GM12891 (cell line): ENCODE measurements around the gene ZBED3.

ENCODE experiments used
- POLR2A ChIP-seq: IDR thresholded peaks from 2 replicates; pipeline ENCODE4 v1.6.1; 2011; ENCODE audit warnings: low read depth, low read length, control low read depth
- POLR2AphosphoS5 ChIP-seq: IDR thresholded peaks from 2 replicates; pipeline ENCODE4 v1.6.1; 2011; ENCODE audit warnings: low read depth, low read length, control low read depth
- POU2F2 ChIP-seq: IDR thresholded peaks from 2 replicates; pipeline ENCODE4 v1.6.1; 2011; ENCODE audit warnings: low read depth, mild to moderate bottlenecking, control low read depth, low read length, moderate library complexity
- SPI1 ChIP-seq: IDR thresholded peaks from 2 replicates; pipeline ENCODE4 v1.6.1; 2011; ENCODE audit warnings: low read depth, low read length, control low read depth
- TAF1 ChIP-seq: IDR thresholded peaks from 2 replicates; pipeline ENCODE4 v1.6.1; 2011; ENCODE audit warnings: low read depth, low read length, control low read depth

- TF ChIP-seq POLR2A (no peak), POLR2AphosphoS5 (no peak), TAF1 (no peak), SPI1 (no peak), POU2F2 (no peak)
These were observed 44.3 kb upstream of the ZBED3 start for GRCh38 chr5:77131361-77131760.
